Measurements from ENCODE around the gene NIF3L1.

GRCh38 chr2:200871151-200871550 lies 18.0 kb upstream of the NIF3L1 start:
- TF ChIP-seq FOXK2 (IDR thresholded peaks at IDR 0.05) (no peak), HDAC2 (IDR thresholded peaks at IDR 0.05) (no peak), POLR2A (IDR thresholded peaks at IDR 0.05; ENCODE audit: low read depth, low read length) (no peak), EZH2 (IDR thresholded peaks at IDR 0.05; ENCODE audit: borderline replicate concordance, control insufficient read depth, low read depth, low read length) (no peak)
